Activated CD4-positive, alpha-beta T cell treated with anti-CD3 and anti-CD28 coated beads, Interleukin-2, Interleukin-4, amounts not matched to agents 100 ng/mL and 50 ng/mL, durations not matched to agents 16 hours and 8 hours (primary cell): Measurements from ENCODE around the gene FCRL2.
"Not testable (repeated sequence)": the region's sequence is repeated elsewhere in the genome, so short reads cannot be mapped to it uniquely, and the experiment has no call there.

Experiments
- DNase-seq: peaks from one replicate; pipeline ENCODE4 v3.0.0-alpha.2; 2020; ENCODE audit warnings: low spot score

The FCRL2 gene

DNA sequence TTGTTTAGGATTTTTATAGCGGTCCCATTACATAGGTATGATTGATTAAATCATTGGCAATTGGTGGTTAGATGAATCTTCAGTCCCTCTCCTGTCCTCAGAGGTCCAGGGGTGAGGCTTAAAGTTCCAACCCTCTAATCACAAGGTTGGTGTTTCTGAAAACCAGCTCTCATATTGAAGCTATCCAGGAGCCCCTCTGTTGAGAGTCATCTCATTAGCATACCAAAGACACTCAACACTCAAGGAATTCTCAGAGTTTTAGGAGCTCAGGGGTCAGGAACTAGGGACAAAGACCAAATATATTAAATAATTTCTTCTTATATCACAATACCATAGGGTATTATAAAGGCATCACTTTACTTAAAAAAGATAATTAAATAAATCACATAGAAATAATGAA is 23.3 kb downstream of the FCRL2 start:
- no peak for DNase-seq

DNA sequence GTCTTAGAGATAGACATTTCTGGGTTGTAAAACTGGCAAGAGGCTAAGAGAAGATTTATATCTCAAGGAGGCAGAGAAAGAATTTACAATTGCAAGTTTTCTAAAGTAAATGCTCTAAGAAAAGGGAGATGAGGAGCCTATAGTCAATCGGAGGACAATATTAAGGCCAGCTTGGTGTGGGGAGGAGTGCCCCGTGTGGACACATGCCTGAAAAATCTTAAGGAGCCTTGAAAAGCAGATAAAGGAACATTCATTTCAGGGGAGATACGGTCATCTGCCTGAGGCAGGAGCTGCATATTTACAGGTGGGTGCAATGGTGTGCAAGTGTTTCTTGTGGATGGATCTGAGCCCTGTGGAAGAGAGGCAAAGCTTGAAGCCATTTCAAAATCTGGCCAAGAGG is 25.6 kb downstream of the FCRL2 start:
- DNase-seq, result no peak

DNA sequence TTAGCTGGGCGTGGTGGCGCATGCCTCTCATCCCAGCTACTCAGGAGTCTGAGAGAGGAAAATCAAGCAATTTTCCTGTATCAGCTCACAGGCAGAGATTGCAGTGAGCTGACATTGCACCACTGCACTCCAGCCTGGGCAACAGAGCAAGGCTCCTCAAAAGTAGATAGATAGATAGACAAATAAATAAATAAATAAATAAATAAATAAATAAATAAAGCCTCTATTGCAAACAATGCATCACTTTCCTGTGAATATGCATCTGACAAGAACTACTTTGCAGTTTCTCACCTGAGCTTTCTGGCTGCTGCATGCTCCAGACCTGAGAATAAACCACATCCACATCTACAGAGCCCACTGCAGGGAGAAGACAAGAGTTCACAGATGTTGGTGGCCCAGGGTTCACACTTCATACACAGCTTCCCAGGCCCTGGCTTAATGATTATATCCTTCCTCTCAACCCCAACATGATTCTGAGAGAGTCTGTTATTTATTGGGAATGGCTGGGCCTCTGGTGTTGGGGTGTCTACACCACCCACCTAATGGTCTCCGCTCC is 28.6 kb downstream of the FCRL2 start:
- DNase-seq, result no peak

DNA sequence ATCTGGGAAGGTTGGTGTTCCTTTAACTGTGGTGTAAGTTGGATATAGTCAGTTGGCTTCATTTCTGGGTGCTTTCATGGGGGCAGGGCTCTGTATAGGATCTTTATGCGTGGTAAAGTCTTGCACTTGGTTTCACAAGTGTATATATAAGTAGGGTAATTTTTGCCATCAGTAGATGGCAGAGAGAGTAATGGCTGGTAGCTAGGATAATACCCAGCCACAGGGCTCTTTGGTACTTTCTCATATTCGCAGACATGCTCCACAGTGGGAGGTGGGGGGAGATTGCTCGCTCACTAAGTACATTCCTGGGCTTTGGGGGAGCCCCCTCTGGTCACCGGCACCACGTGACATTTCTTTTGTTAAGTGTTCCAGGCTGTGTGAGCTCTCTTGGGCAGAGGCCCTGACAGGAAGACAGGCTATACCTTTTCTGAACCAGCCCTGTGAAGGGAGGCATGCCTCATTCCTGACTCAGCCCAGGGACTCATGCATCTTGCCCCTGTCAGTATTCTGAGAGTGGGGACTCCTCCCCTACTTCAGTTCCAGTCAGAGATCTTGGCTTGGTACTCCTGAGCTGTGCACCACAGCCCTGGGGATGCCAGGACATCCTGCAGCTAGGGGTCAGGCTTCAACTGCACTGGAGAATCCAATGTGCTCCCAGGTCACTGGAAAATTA is 37.6 kb downstream of the FCRL2 start:
- no peak for DNase-seq

DNA sequence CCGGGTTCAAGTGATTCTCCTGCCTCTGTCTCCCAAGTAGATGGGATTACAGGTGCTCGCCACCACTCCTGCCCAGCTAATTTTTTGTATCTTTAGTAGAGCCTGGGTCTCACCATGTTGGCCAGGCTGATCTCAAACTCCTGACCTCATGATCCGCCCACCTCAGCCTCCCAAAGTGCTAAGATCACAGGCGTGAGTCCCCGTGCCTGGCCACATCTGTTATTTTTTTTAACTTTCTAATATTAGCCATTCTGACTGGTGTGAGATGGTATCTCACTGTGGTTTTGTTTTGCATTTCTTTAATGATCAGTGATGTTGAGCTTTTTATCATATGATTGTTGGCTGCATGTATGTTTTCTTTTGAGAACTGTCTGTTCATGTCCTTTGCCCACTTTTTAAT is 40.9 kb downstream of the FCRL2 start:
- DNase-seq, result not testable (repeated sequence)

DNA sequence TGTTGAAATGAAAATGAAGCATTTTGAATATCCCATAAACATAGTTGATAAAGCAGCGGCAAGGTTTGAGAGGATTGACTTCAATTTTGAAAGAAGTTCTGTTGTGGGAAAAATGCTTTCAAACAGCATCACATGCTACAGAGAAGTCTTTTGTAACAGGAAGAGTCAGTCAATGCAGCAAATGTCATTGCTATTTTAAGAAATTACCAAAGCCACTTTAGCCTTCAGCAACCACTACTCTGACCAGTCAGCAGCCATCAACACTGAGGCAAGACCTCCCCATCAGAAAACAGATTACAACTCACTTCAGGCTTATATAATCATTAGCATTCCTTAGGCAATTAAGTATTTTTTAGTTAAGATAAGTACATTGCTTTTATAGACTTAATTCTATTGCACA is 42.6 kb downstream of the FCRL2 start:
- no peak for DNase-seq

DNA sequence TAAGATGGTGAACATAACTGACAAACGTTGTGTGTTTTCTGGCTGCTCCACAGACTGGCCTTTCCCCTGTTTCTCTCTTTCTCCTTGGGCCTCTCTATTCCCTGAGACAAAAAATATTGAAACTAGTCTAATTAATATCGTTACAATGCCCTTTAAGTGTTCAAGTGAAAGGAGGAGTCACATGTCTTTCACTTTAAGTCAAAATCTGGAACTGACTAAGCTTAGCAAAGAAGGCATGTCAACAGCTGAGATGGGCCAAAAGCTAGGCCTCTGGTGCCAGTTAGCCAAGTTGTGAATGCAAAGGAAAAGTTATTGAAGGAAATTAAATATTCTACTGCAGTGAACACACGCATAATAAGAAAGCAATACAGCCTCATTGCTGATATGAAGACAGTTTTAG is 44.2 kb downstream of the FCRL2 start:
- DNase-seq, result peak; percentile 4

DNA sequence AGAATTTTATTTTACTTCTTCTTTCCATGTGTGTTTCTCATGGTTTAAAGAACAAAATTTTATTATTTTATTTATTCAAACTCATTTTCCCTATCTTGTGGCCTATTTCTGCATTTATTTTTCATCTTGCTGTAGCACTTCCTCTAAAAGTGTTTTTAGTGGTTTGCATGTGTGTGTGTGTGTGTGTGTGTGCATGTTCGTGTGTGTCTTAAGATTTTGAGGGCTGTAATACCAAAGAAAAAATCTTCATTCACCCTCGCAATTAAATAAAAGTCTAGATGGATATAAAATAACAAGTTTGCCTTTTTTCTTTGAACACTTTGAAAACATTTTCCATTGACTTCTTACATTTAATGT is 51.7 kb downstream of the FCRL2 start:
- no peak for DNase-seq

DNA sequence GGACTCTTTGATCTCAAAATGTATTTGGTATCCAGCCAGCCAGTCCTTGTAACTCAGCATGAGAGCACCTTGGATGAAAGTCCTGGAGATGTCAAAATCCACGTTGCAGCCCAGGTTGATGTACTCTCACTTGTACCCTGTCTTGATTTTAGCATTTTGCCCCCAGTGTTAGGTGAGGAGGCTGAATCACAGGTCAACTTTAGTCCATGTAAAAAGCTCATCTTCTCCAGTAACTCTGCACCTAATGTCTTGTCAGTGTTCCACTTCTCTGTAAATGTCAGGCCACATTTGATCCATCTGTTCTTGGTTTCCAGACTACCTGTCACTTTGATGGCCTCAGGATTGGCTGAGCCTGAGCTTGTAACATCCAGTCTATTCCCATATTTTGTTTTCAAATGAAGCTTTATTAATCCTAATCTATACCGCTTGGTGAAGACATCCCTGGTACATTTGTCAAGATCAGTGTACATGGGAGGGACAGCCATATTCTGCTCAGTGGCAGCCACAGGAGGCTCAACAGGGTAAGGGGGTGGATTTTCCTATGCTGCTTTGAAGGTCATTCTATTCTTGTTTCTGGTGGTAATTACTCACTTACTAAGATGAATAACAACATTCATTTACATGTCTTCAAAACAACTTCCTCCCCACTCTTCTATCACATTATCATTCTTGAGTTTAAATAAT is 52.3 kb downstream of the FCRL2 start:
- DNase-seq, result no peak

DNA sequence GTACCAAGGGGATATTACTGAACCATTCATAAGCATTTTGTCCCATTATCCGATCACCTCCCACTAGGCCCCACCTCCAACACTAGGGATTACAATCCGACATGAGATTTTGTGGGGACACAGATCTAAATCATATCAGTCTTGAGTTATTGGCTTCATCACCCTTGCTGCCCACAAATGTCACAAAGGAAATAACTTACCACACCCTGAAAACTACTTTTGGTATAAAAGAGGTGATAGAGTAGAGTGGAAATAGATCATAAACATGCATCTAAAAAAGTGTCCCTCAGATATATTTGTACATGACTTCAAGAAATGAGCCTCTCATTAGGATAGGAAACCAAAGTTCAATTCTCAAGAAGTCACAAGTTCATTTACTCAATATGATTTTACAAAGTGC is 53.8 kb downstream of the FCRL2 start:
- no peak for DNase-seq

DNA sequence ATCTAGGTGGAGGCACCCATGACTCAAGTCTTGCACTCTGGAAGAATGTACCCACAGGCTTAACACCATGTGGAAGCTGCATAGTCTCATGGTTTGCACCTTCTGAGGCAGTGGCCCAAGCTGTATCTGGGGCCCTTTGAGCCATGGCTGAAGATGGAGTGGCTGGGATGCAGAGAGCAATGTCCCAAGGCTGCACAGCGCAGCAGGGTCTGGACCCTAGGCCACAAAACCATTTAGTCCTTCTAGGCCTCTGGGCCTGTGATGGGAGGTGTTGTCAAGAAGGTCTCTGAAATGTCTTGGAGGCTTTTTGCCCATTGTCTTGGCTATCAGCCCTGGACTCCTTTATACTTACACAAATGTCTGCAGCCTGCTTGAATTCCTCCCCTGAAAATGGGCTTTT is 54.9 kb downstream of the FCRL2 start:
- no peak for DNase-seq

DNA sequence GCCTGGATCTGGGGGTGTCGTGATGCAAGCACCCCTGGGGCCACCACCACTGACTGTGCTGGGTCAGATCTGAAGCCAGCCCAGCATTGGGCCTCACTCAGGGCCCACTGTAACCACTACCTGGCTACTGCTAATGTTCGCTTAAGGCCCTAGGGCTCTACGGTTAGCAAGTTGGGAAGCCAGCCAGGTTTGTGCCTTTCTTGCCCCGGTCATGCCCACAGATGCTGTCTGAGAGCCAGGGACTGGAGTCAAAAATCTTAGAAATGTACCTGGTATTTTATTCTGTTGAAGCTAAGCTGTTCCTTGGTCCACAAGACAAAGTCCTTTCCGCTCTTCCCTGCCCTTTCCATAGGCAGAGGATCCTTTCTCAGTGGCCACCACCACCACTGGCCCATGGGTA is 61.2 kb downstream of the FCRL2 start:
- DNase-seq, result no peak

DNA sequence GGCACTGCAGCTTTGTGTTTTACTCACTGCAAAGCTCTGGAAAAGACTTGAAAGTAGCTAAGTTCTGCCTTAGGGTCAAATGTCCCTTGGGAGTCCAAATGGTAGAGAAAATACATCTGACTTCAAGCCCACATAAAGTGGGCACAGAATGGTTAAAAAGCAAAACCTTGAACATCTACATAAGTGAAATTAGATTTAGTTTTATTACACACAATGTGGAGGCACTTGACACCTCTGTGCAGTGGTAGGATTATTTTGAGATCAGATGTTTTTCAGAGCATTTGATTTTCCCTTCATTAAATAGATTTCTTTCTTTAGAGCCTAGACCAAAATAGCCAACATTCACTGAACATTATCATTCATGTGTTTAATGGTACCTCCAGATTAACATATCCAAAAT is 65.1 kb downstream of the FCRL2 start:
- no peak for DNase-seq

DNA sequence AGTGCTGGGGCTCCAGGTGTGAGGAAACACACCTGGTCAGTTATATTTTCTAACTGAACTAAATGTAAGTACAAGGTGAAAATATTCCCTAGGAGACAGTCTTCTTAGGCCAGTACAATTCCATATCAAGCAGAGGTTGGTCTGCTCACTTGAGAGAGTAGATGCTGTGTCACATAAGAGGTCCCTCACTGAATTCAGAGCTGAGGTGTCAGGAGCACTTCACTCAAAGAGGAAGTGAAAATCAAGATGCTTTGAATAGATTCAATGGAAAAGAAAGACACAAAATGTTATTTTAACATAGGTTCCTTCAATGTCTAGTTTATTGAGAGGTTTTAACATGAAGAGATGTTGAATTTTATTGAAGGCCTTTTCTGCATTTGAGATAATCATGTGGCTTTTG is 72.1 kb downstream of the FCRL2 start:
- no peak for DNase-seq

DNA sequence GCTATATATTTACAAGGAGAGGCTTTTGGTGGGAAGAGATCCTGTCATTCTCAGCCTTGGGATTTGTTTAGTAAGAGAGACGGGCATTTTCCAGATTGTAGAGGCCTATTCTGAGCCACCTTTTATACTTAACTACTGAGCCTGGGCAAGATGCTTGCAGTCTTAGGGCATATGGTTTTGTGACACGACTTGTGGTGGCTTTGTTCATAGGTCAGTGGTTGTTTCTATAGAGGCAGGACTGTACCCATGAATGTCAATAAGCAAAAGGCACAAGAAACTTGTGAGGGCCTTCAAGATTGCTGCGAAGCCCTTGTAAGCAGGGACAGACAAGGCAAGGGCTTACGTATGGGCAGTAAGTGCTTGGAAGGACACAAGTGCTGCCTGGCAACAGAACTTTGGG is 73.0 kb downstream of the FCRL2 start:
- no peak for DNase-seq

DNA sequence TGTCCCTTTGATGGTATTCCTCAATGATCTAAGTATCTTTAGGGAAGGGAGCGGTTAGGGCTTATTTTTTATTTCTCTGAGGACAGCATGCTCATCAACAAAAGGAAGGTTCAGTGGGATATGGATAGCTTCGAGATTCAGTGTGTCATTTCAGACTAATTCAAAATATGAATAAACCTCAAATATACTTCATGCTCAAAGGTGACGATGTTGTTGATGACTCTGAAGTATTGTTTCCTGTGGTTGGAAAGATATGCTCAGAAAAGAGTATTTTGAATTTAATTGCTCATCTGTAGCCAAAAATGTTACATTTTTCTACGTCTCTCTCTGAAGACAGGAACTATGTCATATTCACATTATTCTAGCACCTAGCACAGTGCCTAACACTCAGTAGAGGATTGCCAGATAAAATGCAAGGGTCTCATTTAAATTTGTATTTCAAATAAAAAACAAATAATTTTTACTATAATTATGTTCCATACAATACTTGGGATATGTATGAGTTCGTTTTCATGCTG is 74.6 kb downstream of the FCRL2 start:
- no peak for DNase-seq

DNA sequence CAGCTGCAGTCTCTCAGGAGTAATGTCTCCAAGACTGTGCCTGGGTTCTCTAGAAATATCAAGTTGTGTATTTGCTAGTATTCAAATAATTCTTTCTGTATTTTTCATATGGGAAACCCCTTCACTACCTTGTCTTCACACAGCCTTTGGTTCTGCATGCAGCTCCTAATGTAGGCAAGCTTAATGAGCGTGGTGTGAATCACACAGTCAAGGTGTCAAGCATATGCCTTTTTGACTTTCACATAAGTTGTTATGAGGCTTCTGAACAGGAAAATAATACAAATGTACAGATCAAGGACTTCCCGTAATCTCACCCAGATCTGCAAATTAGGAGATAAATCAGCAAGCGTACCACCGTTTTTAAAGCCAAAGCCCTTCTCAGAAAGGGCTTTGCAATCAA is 76.2 kb downstream of the FCRL2 start, which contains the start of gene FCRL3:
TSS of gene FCRL3 (minus strand) at position 38 of the 400 bp plus-strand sequence. CDS start 280 bp downstream, outside the sequence.
- DNase-seq, result no peak

DNA sequence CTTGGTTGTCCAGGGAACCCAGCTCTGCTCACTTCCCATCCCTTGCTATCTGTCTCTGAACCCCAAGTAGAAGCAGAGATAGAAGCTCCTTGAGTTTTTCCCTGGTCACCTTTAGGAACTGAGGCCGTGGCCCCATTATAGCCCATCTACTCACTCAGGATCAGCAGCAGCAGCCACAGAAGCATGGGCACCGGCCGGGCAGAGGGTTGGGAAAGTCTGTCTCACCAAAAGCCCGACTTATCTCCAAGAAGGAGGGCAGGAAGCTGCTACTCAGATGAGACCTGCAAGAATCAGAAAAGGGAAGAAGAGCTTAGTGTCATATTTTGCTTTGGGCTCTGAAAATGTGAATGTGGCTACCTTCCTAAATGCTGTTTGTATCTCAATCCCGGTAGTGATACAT is 76.6 kb downstream of the FCRL2 start:
- DNase-seq, result no peak

DNA sequence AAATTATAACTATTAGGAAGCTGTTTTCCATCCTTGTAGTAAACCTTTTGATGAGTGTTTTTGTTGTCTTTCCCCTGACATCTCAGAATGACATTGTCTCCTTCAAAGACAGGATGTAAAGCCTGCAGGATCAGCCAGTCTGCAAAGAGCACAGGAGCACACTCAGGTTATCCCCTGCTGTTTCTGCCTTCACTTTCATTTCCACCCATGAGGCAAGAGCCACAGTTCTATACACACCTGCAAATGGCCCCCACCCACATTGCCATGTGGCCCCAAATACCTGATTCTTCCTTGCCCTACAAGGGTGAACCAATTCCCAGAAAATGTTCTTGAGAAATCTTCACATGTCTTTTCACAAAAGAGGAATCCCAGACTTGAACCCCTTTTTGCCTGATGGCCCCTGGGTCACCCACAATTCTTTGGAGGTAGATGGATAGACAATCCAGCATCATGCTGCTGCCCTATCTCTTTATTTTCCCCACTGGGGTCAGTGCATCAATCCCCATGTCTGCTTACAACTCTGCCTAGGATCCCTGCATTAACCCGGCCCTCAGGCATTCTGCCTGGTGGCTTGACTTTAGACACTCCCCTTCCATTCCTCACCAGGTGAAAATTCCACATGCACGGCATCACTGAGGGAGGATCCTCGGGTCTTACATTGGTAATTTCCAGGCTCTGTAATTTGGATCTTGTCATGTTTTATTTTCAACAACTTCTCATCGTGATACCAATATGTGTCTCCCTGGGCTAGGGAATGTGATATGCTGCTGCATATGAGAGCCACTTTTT is 79.0 kb downstream of the FCRL2 start:
- no peak for DNase-seq

DNA sequence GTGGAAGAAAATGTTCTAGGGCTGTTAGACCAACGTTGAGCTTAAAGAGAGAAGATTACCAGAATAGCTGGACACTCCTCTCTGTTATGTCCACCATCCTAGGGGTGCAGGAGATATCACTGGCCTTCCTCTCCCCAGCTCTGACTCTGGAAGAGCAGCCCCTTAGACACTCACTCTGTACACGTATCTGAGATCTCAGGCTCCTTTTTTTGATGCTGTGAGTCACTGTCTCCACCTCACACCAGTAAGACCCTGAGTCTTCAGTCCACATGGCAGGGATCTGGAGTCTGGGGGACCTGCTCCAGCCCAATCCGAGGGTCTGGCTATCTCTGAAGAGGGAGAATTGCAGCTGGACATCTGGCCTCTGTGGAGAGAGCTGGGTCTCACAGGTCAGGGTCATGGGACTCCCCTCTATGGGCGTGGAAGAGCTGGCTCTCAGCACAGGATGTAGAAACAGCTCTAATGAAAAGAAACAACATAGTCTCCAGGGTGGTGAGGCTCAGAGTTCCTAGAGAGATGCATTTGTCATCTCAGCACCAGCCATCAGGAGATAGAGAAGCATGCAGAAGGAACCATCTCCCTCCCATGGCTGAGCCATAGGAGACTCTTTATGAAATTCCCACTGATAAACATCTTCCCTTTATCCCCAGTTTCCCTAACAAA is 79.8 kb downstream of the FCRL2 start:
- DNase-seq, result no peak
